ENCODE results near the gene SH2D1A.

DNA sequence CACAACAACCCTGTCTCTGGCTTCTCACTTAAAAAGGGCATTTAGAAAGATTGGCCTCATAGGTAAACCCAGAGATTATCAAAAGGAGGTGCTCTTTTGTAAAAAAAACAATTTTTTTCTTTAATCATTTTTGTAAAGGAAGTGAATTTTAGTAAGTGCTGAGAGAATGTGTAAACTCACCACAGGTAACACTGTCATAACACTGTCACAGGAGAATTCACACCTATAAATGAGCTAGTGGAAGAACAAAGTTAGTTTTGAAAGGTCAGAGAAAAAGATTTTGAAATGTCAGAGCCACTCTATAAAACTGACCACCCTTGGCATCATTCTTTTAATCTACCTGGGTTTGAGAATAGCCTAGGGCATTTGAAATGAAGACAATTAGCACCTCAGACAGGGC, 3.3 kb upstream of the SH2D1A start:
- TF ChIP-seq ZNF274 (IDR thresholded peaks at IDR 0.05; ENCODE audit: insufficient read depth, insufficient read length) = no peak
- no peak for TF ChIP-seq CTCF (IDR thresholded peaks at IDR 0.05 in 2 of 3, conservative IDR thresholded peaks at IDR 0.05 in 1 of 3; ENCODE audit: control insufficient read depth in 2 of 3, extremely low read depth in 1 of 3, insufficient read depth in 1 of 3, low read depth in 3 of 3, low read length in 3 of 3)
- TF ChIP-seq TCF12 (IDR thresholded peaks at IDR 0.05; ENCODE audit: low read depth, low read length) = no peak
- no peak for TF ChIP-seq MEF2B (IDR thresholded peaks at IDR 0.05; ENCODE audit: partially characterized antibody, poor library complexity, severe bottlenecking)
- TF ChIP-seq BCL11A (IDR thresholded peaks at IDR 0.05; ENCODE audit: low read depth, low read length) = no peak
- no peak; a peak in 1 of 4 replicates for TF ChIP-seq EP300 (IDR thresholded peaks at IDR 0.05; ENCODE audit: borderline replicate concordance in 1 of 2, control insufficient read depth in 1 of 2, low read depth in 2 of 2, low read length in 2 of 2)
- no peak for TF ChIP-seq NFIC (IDR thresholded peaks at IDR 0.05; ENCODE audit: low read depth, low read length)
